Transverse colon (tissue), 4 donors: ENCODE results near the gene FGF7. TPM values are rescaled to one million over a fixed set of nuclear protein-coding genes. Genes with fewer than 3 reads are reported as not detected.
A peak's percentile ranks its signal among the peaks of the same experiment; 100 is the strongest.

ENCODE experiments used
- DNase-seq: peaks from one replicate; pipeline ENCODE4 v3.0.0-alpha.2; 2019
- H3K27ac ChIP-seq, 4 donors: fragments of 200-600 bp; sonication (generic); 2 replicates each; pipeline ENCODE4 v1.5.1; 2016 to 2018; ENCODE audit warnings: inconsistent platforms in 4 of 4
- H3K27me3 ChIP-seq: fragments of 200-600 bp; sonication (generic); 2 replicates; pipeline ENCODE4 v1.5.1; 2017; ENCODE audit warnings: inconsistent platforms
- H3K36me3 ChIP-seq, 4 donors: fragments of 200-600 bp; sonication (generic); 2 replicates each; pipeline ENCODE4 v1.5.1; 2017 to 2019; ENCODE audit warnings: inconsistent platforms in 4 of 4
- H3K4me1 ChIP-seq, 4 donors: fragments of 200-600 bp; sonication (generic); 2 replicates each; pipeline ENCODE4 v1.5.1; 2017 to 2020; ENCODE audit warnings: inconsistent platforms in 4 of 4
- H3K4me3 ChIP-seq, 4 donors: fragments of 200-600 bp; sonication (generic); 1 replicate in 1 of 4; 2 replicates in 3 of 4; pipeline versions ENCODE4 v1.5.1 to v1.6.1; 2017 to 2019; ENCODE audit warnings: inconsistent platforms in 4 of 4
- H3K9me3 ChIP-seq, 2 donors: fragments of 200-600 bp; sonication (generic); 2 replicates each; pipeline ENCODE4 v1.5.1; 2017 to 2019; ENCODE audit warnings: inconsistent platforms in 2 of 2
- EP300 ChIP-seq: sonication (generic); formaldehyde crosslinking; IDR thresholded peaks from one replicate; pipeline ENCODE4 v1.6.1; 2017; ENCODE audit warnings: antibody characterized with exemption, low read depth
- POLR2A ChIP-seq: fragments of 450-650 bp; IDR thresholded peaks from one replicate; pipeline ENCODE4 v1.6.1; 2016; ENCODE audit warnings: antibody characterized with exemption, mild to moderate bottlenecking, moderate library complexity
- POLR2AphosphoS5 ChIP-seq, 3 donors: sonication (generic); formaldehyde crosslinking; IDR thresholded peaks; one replicate each; pipeline ENCODE4 v1.6.1; 2016; ENCODE audit warnings: antibody characterized with exemption in 3 of 3
- WGBS, 2 donors: methylation state at CpG; one replicate each; pipeline ENCODE4 v1.1.5; 2018; ENCODE audit warnings: low coverage in 1 of 2; 5-methylcytosine and 5-hydroxymethylcytosine counted together
- in situ Hi-C, 4 donors: fragments of 200-750 bp; cut with MboI; loops; one replicate each; pipeline versions ENCODE4 v1.15.0 to v1.15.1; 2017; ENCODE audit warnings: low sequenced_read_pairs in 3 of 4, low pct_ligation_motif_present in 1 of 4, low pct_unique_long_range_greater_than_20kb in 1 of 4
- intact Hi-C: fragments of 100-400 bp; cut with DNase I; formaldehyde crosslinking; loops from one replicate; pipeline ENCODE4 v1.15.1; 2023; ENCODE audit warnings: low total_unique reads
- total RNA-seq, 4 donors: library from RNA; depleted of rRNA; stranded (reverse); fragments of >200 nt; gene quantifications; one replicate each; pipeline ENCODE4 v1.1.0, GENCODE V29; 2016
- TF ChIP-seq, protein P1 (sequence below), 5 experiments: fragments of 200-600 bp in 3 of 5; fragments of 450-650 bp in 2 of 5; sonication (generic) in 3 of 5; IDR thresholded peaks; 1 replicate in 2 of 5; 2 replicates in 3 of 5; pipeline ENCODE4 v1.5.1; 2016 to 2017; ENCODE audit warnings: antibody characterized with exemption in 5 of 5, inconsistent platforms in 3 of 5, mild to moderate bottlenecking in 2 of 5, moderate library complexity in 1 of 5

Gene FGF7
- total RNA-seq, 4 donors from 2014 or later, result 11.2 to 18.6 (median 17.9) TPM

DNA sequence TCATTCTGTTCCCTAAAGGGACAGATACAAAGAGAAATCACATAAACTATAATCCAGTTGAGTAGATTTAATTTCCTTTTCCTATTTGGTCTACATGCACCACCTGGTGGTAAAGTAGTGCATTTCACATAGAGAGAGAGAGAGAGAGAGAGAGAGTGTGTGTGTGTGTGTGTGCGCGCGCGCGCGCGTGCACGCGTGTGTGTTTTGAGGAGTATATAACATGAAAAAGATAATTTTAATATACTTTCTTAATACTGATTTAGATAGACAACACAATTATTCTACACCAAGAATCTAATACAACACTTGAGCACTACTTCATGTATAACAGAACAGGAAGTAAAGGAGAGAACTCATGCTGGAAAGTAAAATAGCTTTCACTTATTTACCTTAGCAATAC is 1.1 kb upstream of the FGF7 start:
- Histone ChIP-seq H3K27ac (peak overlapping the region; percentile 71 to 80 (median 72)), H3K4me3 (peak overlapping the region in 2 of 4 donors; percentile 3 to 43), H3K36me3 (no peaks in the 10 kb centered on the region), H3K9me3 (no peaks in the 10 kb centered on the region), H3K4me1 (peaks cover 0 to 2% (median 0%) of the 10 kb centered on the region in 4 donors), H3K27me3 (no peaks in the 10 kb centered on the region)
- WGBS, 2 donors, result 51 to 56% methylated on average over 9 of the region's 9 CpGs
- intact Hi-C loops, result loop anchor here (5.0 kb wide), 1 partner anchor 185 kb away; no protein-coding TSS in a partner anchor
- DNase-seq, result peak; percentile 24
- in situ Hi-C loops, result loop anchor here (10.0 to 25.0 kb wide), 5 partner anchors 177 to 715 kb away; no protein-coding TSS in a partner anchor
- TF ChIP-seq POLR2AphosphoS5 (IDR thresholded peaks at IDR 0.05), result no peak
- TF ChIP-seq, protein P1, sequence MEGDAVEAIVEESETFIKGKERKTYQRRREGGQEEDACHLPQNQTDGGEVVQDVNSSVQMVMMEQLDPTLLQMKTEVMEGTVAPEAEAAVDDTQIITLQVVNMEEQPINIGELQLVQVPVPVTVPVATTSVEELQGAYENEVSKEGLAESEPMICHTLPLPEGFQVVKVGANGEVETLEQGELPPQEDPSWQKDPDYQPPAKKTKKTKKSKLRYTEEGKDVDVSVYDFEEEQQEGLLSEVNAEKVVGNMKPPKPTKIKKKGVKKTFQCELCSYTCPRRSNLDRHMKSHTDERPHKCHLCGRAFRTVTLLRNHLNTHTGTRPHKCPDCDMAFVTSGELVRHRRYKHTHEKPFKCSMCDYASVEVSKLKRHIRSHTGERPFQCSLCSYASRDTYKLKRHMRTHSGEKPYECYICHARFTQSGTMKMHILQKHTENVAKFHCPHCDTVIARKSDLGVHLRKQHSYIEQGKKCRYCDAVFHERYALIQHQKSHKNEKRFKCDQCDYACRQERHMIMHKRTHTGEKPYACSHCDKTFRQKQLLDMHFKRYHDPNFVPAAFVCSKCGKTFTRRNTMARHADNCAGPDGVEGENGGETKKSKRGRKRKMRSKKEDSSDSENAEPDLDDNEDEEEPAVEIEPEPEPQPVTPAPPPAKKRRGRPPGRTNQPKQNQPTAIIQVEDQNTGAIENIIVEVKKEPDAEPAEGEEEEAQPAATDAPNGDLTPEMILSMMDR (IDR thresholded peaks at IDR 0.05), result peak; percentile 73 to 96 (median 85)
- TF ChIP-seq POLR2A, result no peak

GRCh38 chr15:49423901-49424550 is 984 bp downstream of the FGF7 start:
- 36 to 45% methylated on average over 6 of the region's 6 CpGs for WGBS, 2 donors
- in situ Hi-C loops, result loop anchor here (10.0 to 25.0 kb wide), 5 partner anchors 179 to 713 kb away; no protein-coding TSS in a partner anchor
- peak overlapping the region; percentile 12 to 43 (median 29) for H3K4me3 ChIP-seq
- H3K27ac ChIP-seq, result peak overlapping the region; percentile 71 to 80 (median 72)
- TF ChIP-seq, protein P1 (IDR thresholded peaks at IDR 0.05), result no peak
- no peak for TF ChIP-seq POLR2A
- no peak for TF ChIP-seq EP300
- H3K9me3 ChIP-seq, result no peaks in the 10 kb centered on the region
- peaks cover 0 to 2% (median 0%) of the 10 kb centered on the region in 4 donors for H3K4me1 ChIP-seq
- no peaks in the 10 kb centered on the region for H3K27me3 ChIP-seq
- DNase-seq, result no peak
- no peaks in the 10 kb centered on the region for H3K36me3 ChIP-seq
- intact Hi-C loops, result loop anchor here (5.0 kb wide), 1 partner anchor 187 kb away; no protein-coding TSS in a partner anchor

DNA sequence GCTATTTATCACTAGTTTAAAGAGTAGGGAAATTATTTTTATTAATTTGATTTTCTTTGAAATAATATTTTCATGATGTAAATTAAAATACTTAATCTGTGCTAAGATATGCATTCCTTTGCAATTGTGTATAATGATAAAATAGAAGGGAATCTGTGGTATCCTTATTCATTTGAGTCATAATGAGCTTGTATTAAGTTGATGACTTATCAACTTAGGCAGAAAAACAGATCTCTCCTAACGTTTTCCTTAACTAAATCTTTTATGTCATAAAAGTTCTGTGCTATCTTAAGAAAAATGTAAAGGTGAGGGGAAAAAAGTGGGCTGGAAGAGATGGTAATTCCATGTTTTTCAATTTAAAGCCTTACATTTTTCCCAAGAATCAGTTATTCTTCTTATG is 1.9 kb downstream of the FGF7 start:
- TF ChIP-seq, protein P1 (IDR thresholded peaks at IDR 0.05), result no peak
- TF ChIP-seq POLR2A (no peak), EP300 (no peak), POLR2AphosphoS5 (IDR thresholded peaks at IDR 0.05) (no peak)
- Histone ChIP-seq H3K27me3 (no peaks in the 10 kb centered on the region), H3K36me3 (no peaks in the 10 kb centered on the region), H3K27ac (peak overlapping the region; percentile 71 to 80 (median 72)), H3K4me1 (peaks cover 0 to 6% (median 0%) of the 10 kb centered on the region in 4 donors), H3K9me3 (no peaks in the 10 kb centered on the region), H3K4me3 (peak overlapping the region in 3 of 4 donors; percentile 29 to 43 (median 29))
- in situ Hi-C loops, result loop anchor here (10.0 to 25.0 kb wide), 5 partner anchors 180 to 712 kb away; no protein-coding TSS in a partner anchor
- intact Hi-C loops, result loop anchor here (5.0 kb wide), 1 partner anchor 188 kb away; no protein-coding TSS in a partner anchor
- whole genome bisulfite sequencing, 2 donors, result 37 to 58% methylated on average over 1 of the region's 1 CpG
- no peak for DNase-seq

GRCh38 chr15:49427372-49427771 is 4.3 kb downstream of the FGF7 start:
- TF ChIP-seq, protein P1 (IDR thresholded peaks at IDR 0.05), result no peak
- TF ChIP-seq POLR2A, result no peak
- no peak for TF ChIP-seq EP300
- TF ChIP-seq POLR2AphosphoS5 (IDR thresholded peaks at IDR 0.05), result no peak

More at GRCh38 chr15:49427372-49427771, 4.3 kb downstream of the FGF7 start:
- Histone ChIP-seq H3K4me1 (peaks cover 0 to 4% (median 0%) of the 10 kb centered on the region in 4 donors), H3K27me3 (no peaks in the 10 kb centered on the region), H3K9me3 (no peaks in the 10 kb centered on the region), H3K4me3 (peak overlapping the region in 3 of 4 donors; percentile 0 to 43 (median 7)), H3K36me3 (no peaks in the 10 kb centered on the region), H3K27ac (peak overlapping the region; percentile 71 to 80 (median 72))
- no peak for DNase-seq
- in situ Hi-C loops (loop anchor here in 2 of 4 donors (10.0 kb wide), 2 partner anchors 183 to 563 kb away; no protein-coding TSS in a partner anchor), intact Hi-C loops (no loop called here)
